ENCODE data around the gene KCNA10.
"Not testable (repeated sequence)": the region's sequence is repeated elsewhere in the genome, so short reads cannot be mapped to it uniquely, and the experiment has no call there.

The KCNA10 gene

DNA sequence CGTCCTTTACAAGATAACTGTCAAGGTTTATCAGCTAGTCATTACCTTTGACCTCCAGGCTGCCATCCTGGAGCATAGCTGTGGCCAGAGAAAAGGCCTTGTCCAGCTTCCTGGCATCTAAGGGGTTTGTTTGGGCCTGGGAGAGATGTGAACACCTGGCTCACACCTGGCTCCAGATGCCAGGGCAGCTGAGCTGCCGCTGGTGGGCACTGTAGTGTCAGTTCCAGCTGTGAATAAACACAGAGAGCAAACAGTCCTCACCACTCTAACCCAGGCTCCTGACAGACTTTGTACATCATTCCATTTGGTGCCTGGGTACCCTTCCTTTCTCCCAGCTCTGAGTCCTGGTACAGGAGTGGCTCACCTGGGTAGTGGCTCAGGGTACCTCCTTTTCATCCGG lies 14.3 kb upstream of the KCNA10 start:
- no peak for DNase-seq

DNA sequence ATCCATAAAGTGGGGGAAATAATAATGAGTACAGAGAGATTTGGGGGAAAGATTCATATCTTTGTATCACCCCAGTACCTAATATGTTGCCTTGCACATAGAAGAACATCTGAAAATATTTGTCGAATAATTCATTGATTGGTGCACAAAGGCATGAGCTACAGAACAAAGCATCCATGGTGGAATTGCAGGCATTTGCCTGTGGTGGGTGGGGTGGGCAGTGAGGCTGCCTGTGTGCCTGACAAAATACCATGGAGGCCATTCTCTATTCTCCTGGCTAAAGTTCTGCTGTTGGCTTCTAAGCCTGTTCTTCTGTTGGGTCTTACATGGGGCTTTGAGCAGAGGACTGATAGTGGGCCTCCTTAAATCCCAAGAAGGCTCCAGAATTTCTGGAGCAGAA lies 10.0 kb upstream of the KCNA10 start:
- no peak for DNase-seq

DNA sequence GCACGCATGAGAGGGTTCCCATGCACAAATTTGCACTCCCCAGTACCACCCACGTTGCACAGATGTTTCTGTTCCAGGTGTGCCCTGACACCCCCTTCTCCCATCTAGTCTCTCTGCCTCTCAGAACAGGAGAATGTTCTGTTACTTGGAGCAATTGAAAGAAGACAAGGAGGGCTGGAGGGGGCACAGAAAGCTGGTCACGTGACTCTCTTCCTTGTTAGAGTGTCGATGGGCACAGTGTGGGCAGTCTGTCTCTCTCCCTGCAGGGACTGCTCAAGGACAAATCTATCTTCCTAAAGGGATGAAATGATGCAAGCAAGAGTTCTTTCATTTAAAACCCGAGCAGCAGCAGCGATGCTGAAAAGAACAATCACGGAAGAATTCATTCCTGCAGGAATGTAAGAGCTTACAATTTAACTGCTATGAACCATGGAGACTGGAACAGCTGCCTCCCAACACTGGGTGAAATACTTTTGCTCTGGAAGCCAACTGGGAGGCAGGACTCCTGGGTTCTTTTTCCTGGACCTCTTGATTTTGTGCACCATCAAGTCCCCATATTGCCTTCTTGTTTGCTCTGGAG lies 7.3 kb upstream of the KCNA10 start:
- no peak for DNase-seq

- DNase-seq: no peak
Observed at GRCh38 chr1:110525249-110525595, 6.2 kb upstream of the KCNA10 start.

DNA sequence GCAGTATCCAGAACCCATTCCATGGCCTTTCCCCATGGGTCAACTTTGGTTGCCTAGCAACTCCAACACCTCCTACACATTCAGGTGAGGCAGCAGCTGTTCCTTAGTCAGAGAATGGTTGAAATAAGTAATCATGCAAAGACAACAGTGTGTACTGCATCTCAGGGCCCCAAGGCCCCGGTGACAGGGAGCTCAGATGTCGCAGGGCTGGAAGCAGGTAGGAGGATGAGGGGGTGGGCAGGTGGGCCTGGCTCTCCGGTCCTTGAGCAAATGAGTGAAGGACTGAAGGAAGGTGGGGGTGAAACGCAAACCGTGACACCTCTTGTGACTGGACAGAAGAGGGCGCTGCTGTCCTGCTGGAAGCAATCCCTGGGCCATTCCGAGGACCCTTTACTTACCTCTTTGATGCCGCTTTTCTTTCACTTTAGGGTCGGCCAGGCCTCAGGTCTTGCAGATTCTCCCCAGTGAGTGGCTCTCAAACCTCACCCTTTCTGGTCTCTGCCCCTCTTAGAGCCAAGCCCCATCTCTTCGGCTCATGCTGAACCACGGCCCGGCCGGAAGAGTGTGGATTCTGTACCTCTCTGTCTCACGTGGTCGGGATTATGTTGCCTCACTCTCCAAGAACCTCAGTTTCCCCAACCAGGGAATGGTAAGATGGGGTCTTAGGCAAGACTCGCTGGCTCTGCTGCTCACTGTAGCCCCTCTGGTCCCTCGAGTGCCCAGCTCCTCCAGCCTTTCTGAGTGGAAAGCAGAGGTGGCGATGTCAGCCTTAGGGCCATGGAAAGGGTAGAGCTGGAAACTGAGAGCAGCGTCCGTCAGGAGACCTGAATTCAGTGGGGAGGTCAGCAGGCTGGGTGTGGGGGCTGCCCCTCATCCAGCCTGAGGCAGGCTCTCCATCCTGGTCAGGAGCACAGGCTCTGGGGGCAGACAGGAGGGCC lies 5.6 kb upstream of the KCNA10 start:
- peak; percentile 71 for DNase-seq

GRCh38 chr1:110523011-110523410 lies 4.0 kb upstream of the KCNA10 start:
- no peak for DNase-seq

DNA sequence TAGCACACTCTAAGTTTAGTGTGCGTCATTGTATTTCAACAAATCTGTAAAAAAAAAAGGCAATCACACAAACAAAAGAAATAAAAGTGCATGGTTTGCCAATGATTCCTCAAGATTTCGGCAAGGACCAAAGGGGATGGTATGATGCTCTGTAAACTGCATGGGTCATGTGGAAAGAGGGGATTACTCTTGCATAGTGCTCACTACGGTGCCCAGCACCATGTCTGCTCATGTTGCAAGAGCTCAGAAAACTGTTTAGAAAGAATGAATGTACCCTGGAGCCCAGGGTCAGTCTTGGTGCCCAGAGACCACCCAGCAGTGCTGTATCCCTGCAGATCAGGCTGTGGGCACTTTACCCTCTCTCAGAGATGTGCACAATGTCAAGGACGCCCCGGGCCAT lies 3.6 kb upstream of the KCNA10 start:
- DNase-seq: no peak

DNA sequence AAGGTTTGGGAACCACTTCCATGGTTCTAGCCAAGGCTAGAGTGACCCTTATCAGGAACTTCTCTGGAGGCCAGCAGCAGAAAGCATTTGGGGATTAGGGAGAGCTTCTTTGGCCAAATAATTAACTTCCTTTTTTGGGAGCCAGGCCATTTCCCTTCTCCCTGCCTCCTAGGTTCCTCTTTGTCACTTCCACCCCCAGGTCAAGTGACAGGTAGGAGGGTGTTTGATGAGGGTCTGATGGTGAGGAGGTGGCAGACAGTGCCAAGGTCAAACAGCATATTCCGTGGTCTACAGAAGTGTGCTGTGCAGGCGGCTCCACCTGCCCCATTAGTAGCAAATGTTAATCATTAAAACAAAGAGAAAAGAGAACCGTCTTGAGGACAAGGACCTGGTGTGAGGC lies 1.9 kb upstream of the KCNA10 start:
- DNase-seq: no peak

DNA sequence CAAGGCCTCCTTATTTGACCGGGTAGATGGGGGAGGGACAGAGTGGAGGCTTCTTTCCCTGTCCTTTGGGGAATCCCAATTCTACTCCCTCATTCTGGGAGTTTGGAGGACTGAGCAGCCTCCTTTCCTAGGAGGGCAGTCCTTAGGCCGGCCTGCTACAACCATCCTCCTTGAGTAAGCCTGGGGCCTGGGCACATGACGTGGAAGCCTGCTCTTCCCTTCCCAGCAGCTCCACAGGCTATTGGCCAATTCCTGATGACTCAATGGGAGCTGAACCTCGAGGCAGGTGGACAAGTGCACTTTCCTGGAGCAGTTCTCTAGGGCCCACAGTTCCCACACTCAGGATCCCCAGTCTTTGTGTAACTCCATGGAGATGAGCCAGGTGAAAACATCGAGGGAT lies 3.1 kb downstream of the KCNA10 start:
- DNase-seq: no peak

DNA sequence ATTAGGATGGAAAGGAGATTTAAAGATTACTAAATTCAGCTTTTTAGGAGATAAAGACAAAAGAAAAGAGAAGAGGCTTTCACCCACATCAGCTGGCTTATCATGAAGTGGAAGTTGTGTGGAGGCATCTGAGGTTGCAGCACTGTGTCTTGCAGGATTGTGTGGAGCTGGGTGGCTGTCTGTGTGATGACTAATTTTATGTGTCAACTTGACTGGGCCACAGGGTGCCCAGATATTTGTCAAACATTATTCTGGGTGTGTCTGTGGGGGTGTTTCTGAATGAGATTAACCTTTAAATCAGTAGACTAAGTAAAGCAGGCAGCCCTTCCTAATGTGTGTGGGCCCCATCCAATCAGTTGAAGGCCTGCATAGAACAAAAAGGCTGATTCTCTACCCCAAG lies 3.9 kb downstream of the KCNA10 start:
- DNase-seq: no peak

DNA sequence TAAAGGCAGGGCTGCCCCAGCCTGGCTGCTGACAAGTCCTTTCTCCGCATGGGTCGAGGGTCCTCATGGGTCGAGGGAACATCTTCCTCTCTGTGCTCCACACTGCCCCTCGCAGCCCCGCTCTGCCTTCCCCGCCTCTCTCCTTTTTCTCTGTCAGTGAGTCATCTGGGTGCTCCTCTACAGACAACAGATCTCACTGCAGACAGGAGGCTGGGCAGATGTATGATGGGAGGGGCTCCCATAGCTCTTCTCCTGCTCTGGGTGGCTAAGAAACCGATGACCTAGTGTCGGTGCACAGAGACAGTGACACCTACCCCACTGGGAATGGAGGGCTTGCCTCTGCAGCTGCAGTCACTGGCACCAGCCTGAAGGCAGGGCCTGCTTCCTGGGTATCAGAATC lies 5.5 kb downstream of the KCNA10 start:
- no peak for DNase-seq

DNA sequence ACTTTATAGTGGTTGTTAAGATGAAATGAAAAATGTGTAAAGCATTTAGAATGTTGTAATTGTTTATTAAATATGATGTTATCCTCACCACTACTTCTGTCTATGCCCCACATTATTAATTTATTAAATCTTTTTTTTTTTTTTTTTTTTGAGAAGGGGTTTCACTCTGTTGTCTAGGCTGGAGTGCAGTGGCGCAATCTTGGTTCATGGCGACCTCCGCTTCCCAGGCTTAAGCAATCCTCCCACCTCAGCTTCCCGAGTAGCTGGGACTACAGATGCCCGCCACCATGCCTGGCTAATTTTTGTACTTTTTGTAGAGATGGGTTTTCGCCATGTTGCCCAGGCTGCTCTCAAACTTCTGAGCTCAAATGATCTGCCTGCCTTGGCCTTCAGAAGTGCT lies 7.5 kb downstream of the KCNA10 start:
- no peak for DNase-seq

DNA sequence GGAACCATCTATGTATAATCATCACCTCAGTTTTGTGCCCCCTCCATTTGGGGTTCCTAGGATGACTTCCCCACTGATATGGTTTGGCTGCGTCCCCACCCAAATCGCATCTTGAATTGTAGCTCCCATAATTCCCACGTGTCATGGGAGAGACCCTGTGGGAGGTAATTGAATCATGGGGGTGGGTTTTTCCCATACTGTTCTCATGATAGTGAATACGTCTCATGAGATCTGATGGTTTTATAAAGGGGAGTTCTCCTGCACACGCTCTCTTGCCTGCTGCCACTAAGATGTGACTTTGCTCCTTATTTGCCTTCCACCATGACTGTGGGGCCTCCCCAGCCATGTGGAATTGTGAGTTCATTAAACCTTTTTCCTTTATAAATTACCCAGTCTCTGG lies 8.1 kb downstream of the KCNA10 start:
- not testable (repeated sequence) for DNase-seq

- no peak for DNase-seq
Observed at GRCh38 chr1:110509655-110510054, 9.3 kb downstream of the KCNA10 start.

DNA sequence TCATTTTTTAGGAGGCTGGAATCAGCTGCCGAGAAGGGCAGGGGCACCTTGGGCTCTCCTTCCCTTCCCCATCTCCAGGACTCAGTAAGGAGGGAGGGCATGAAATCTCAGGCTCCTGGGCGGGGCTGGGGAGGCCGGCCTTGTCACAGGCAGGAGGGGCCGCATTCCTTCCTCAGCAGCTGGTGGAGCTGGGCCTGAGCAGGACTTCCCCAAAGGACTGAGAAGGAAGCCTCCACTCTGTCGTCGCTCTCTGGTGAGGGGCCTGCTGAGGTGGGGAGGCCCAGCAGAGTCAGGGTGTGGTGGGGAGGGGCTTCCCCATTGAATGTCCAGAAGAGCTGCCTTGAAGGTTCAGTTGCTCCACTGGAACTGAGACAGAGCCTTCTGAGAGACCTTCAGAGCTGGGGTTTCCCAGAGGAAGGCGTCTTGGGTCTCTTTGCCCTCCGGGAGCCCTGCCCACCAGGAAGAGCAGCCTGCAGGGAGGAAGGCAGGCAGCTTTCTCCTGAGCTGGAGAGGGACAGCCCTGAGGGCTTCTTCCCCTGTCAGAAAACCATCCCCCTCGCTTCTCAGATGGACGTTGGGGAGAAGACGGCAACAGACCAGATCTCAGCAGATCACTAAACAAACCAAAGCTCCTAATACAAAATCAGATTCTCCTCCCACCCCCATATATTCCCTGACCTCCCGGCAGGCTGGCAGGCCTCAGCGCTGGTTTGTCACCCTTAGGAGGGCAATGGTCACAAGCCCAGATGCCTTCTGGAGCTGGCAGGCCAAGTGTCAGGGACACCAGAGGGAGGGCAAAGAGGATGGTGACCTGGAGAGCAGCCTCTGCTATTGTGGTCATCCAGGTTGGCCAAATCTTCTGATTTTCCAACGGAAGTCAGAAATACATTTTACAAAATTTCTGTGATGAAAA lies 10.7 kb downstream of the KCNA10 start:
- no peak for DNase-seq

- no peak for DNase-seq
Observed at GRCh38 chr1:110506541-110506940, 12.4 kb downstream of the KCNA10 start.

DNA sequence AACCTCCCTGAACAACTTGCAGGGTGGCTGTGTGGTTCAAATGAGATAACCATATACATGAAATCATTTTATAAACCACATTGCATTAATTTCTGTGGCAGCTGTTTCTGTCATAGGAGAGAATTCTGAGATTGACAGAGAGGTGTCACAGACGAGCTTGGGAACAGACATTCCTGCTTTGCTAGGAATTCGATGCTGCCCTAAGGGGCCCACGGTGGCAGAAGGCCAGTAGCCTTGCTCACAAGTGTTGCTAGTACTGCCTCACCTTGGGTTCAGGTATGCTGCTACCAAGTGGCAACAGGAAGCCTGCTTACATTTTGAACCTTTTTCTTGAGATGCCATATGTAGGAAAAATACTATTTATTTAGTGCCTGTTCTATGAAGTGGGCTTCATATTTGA lies 13.4 kb downstream of the KCNA10 start:
- DNase-seq: no peak

DNA sequence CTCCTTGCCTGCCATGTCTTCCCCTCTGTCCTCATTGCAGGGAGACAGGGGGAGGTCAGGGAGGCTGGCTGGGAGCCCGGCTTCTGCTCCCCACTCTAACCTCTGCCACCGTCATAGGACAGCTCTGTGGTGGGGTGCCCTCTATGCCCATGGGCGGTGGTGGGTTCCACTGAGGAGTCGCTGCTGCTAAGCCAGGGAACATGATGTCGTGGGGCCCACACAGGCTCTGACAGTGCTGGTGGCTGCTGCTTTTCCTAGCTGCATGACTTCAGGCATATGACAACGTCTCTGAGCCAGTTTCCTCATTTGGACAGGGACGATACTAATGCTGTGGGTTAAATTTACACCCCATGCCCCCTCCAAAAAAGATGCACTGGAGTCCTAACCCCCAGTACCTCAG lies 14.7 kb downstream of the KCNA10 start:
- DNase-seq: no peak

- DNase-seq: no peak
Observed at GRCh38 chr1:110503471-110503870, 15.5 kb downstream of the KCNA10 start.

DNA sequence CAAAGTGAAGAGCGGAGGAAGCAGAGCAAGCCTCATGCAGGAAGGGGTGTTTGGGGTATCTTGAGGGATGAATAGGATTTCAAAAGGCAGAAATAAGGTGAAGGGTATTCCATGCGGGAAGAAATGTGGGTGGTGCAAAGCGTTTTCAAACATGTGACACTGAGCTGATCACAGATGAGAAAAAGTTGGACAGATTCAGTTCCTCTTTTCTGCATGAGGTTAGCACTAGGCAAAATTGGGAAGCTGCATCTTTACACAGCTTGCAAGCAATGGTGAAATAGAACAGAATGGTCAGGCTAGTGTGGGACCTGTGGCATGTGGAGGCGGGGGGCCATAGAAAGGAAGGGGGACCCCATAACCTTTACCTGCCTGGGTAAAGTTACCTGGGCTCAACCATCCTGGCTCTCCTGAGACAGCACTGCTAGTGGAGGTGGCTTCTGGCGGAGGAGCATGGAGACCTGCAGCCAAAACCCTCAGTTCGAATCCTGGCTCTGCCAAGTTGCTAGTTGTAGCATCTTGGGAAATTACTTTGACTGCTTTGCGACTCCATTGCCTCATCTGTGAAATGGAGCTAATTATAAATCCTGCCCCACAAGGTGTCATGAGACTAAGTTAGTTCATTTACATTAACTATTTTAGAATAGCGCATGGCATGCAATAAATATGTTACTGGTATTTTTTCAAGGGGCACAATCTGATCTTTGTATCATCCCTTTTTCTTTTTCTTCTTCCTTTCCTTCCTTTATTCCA lies 16.4 kb downstream of the KCNA10 start:
- peak; percentile 68 for DNase-seq

DNA sequence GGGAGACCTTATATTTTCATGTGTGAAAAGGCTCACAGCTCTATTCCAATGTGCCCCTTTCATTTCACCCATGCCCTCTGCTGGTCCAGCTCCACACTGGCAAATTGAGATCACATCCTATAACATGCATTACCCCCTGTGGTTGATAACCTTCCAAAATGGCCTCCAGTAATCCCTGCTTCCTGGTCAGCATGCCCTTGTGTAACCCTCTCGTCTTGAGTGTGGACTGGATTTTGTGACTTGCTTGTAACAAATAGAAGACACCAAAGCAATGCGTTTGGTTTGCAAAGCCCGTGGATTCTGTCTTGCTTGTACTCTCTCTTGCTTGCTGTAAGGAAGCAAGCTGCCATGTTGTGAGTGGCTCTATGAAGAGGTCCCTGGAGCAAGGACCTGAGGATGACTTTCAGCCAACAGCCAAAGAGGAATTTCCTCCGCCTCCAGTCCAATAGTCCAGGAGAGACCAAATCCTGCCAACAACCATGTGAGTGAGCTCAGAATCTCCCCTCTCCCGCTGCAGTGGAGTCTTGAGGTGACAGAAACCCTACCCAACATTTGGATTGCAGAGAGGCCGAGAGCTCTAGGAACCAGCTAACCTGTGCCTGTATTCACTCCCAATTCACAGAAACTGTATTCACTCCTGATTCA lies 17.4 kb downstream of the KCNA10 start:
- DNase-seq: no peak

GRCh38 chr1:110498270-110498669 lies 20.7 kb downstream of the KCNA10 start:
- DNase-seq: no peak
